ENCODE measurements around the gene RNU1-2. TPM values are rescaled to one million over a fixed set of nuclear protein-coding genes. Genes with fewer than 3 reads are reported as not detected.
"Not testable (repeated sequence)": the region's sequence is repeated elsewhere in the genome, so short reads cannot be mapped to it uniquely, and the experiment has no call there.

RNU1-2 gene
- total and polyA plus RNA-seq, 8 donors = under 0.01 to 9,966 (median under 0.01) TPM; not detected in 3

DNA sequence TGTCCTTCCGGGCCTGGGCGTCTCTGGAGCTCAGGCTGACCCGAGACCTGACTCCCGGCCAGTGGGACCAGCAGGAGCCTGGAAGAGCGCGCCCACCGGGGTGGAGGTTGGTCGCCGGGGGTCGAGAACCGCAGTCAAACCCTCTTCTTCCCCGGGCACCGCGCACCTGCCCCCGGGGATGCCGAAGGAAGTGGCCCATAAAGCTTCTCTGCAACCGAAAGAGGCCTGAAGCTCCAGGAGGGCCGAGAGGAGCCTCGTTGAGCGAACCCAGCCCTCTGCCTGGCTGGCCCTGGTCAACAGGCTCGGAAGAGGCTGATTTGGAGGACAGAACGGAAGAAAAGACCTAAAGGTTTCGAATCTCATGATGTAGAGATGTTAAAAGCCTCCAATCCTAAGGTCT is 24.6 kb upstream of the RNU1-2 start:
- intact Hi-C loops (cut with DNase I; ENCODE audit: low total_unique reads); H3K27ac ChIP-seq; H3K36me3 ChIP-seq; H3K9me3 ChIP-seq; H3K4me3 ChIP-seq; DNase-seq: not testable (repeated sequence)
- peaks cover 7 to 14% (median 11%) of the 10 kb centered on the region in 4 donors for H3K4me1 ChIP-seq
- WGBS, 5 donors = 82 to 95% (median 83%) methylated on average over 20 to 23 of the region's 23 CpGs
- H3K27me3 ChIP-seq = peaks cover 0 to 48% (median 16%) of the 10 kb centered on the region in 3 donors

GRCh38 chr1:16872152-16873075 is 23.4 kb upstream of the RNU1-2 start:
- intact Hi-C loops (cut with DNase I; ENCODE audit: low total_unique reads); H3K9me3 ChIP-seq; H3K36me3 ChIP-seq: not testable (repeated sequence)
- 30 to 47% (median 46%) methylated on average over 46 to 58 of the region's 66 CpGs for WGBS, 5 donors
- H3K27me3 ChIP-seq = peaks cover 0 to 56% (median 25%) of the 10 kb centered on the region in 3 donors
- peak overlapping the region in 1 of 5 donors; percentile 34 for H3K27ac ChIP-seq
- H3K4me3 ChIP-seq = peak overlapping the region; percentile 24 to 46 (median 30)
- DNase-seq = peak in 1 of 2 donors; percentile 85
- peaks cover 7 to 14% (median 11%) of the 10 kb centered on the region in 4 donors for H3K4me1 ChIP-seq

- 13 to 29% (median 16%) methylated on average over 35 to 45 of the region's 52 CpGs for WGBS, 5 donors
- intact Hi-C loops (cut with DNase I; ENCODE audit: low total_unique reads); H3K9me3 ChIP-seq; H3K36me3 ChIP-seq: not testable (repeated sequence)
- peaks cover 7 to 14% (median 11%) of the 10 kb centered on the region in 4 donors for H3K4me1 ChIP-seq
- peak overlapping the region; percentile 24 to 46 (median 30) for H3K4me3 ChIP-seq
- peak; percentile 81 to 85 for DNase-seq
- H3K27me3 ChIP-seq = peaks cover 0 to 56% (median 25%) of the 10 kb centered on the region in 3 donors
- H3K27ac ChIP-seq = peak overlapping the region in 1 of 5 donors; percentile 34
Measured at GRCh38 chr1:16873076-16873879, 22.5 kb upstream of the RNU1-2 start.

DNA sequence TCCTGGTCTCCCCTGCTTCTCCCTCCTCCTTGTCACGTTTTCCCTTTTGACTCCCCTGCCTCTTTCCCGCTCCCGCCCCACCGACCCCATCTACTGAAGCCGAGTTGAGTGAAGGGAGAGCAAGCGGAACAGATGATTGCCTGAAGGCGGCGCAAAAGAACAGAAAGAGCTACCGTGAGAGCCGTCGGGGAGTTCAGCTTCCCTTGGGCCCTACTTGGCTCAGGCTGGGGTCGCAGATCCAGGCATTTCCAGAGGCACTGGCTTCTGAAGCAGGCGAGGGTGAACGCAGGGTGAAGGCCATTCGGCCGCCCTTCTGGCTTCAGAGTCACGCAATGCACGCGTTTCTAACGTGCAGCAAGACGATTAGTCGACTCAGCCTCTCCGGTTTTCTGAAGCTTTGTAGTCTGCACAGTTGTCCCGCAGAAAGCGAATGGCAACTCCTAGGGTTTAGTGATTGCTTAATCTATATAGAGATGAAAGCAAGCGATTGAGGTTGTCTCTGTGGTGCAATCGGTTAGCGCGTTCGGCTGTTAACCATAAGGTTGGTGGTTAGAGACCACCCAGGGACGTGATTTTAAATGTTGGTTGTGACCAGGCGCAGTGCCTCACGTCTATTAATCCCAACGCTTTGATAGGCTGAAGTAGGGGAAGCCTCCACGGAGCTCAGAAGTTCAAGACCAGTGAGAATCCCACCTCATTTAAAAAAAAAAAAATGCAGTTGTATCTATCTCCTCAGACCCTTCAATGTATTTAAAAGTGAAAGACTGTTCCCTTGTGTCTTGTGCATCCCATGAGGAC is 20.6 kb upstream of the RNU1-2 start:
- intact Hi-C loops (cut with DNase I; ENCODE audit: low total_unique reads); H3K4me3 ChIP-seq; H3K27ac ChIP-seq; H3K36me3 ChIP-seq; DNase-seq; H3K9me3 ChIP-seq: not testable (repeated sequence)
- Histone ChIP-seq H3K27me3 (peaks cover 0 to 50% (median 25%) of the 10 kb centered on the region in 3 donors), H3K4me1 (peaks cover 7 to 14% (median 11%) of the 10 kb centered on the region in 4 donors)
- WGBS, 5 donors = 45 to 69% (median 59%) methylated on average over 28 to 35 of the region's 35 CpGs

GRCh38 chr1:16881742-16882141 is 14.0 kb upstream of the RNU1-2 start:
- H3K27me3 ChIP-seq; H3K36me3 ChIP-seq; H3K27ac ChIP-seq; H3K4me3 ChIP-seq; intact Hi-C loops (cut with DNase I; ENCODE audit: low total_unique reads); H3K4me1 ChIP-seq; H3K9me3 ChIP-seq: not testable (repeated sequence)
- 56 to 90% (median 73%) methylated on average over 1 of the region's 1 CpG for WGBS, 5 donors
- DNase-seq = peak in 1 of 2 donors; percentile 56

DNA sequence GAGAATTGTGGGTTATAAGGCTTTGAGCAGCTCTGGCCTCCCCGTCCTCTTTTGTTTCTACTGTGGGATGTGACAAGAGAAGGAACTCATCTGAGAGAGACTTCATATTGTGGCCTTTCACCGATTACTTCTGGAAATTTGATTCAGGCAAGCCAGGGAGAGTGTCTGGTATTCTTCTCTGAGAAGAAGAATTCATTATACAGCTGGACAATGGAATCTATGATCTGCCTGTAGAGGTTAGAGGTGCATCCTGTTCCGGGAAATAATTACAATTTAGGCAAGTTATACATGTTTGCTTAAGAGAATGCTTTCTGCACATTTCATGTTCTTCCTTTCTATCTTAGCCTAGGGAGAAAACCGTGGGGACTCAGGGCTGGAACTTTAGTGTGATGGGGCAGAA is 12.8 kb upstream of the RNU1-2 start:
- H3K9me3 ChIP-seq = no peaks in the 10 kb centered on the region

DNA sequence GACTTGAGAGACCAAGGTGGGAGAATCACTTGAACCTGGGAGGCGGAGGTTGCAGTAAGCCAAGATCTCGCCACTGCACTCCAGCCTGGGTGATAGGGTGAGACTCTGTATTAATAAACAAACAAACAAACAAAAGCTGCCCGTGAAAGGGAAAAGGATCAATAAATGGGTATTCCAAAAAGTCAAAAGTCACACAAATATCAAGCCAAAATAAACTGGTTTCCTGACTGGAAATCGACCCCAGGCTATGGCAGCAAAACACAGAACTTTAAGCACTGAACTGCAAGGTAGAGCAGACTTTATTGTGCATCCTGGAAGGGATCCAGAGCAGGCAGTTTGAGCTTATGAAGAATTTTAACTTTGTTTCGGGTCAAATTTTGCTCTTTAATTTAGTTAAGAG is 11.3 kb upstream of the RNU1-2 start:
- peaks cover 0 to 12% (median 0%) of the 10 kb centered on the region in 3 donors for H3K27me3 ChIP-seq
- WGBS, 5 donors = 70 to 79% (median 78%) methylated on average over 5 of the region's 5 CpGs

More for the DNA sequence above, 12.8 kb upstream of the RNU1-2 start:
- intact Hi-C loops (cut with DNase I; ENCODE audit: low total_unique reads) = no loop called here
- Histone ChIP-seq H3K4me3 (no peak overlapping the region), H3K27me3 (peaks cover 0 to 5% (median 0%) of the 10 kb centered on the region in 3 donors), H3K27ac (no peak overlapping the region), H3K36me3 (no peaks in the 10 kb centered on the region), H3K4me1 (peaks cover 0 to 2% (median 1%) of the 10 kb centered on the region in 4 donors)
- TF ChIP-seq POLR2AphosphoS5 (IDR thresholded peaks at IDR 0.05) = no peak
- TF ChIP-seq EP300 (IDR thresholded peaks at IDR 0.05) = no peak
- TF ChIP-seq POLR2A (IDR thresholded peaks at IDR 0.05) = no peak
- no peak for TF ChIP-seq CTCF (IDR thresholded peaks at IDR 0.05)
- WGBS, 5 donors = 58 to 70% (median 63%) methylated on average over 4 of the region's 4 CpGs
- peak in 1 of 2 donors; percentile 52 for DNase-seq

More for the DNA sequence above, 11.3 kb upstream of the RNU1-2 start:
- intact Hi-C loops (cut with DNase I; ENCODE audit: low total_unique reads); H3K9me3 ChIP-seq; H3K36me3 ChIP-seq; H3K4me3 ChIP-seq; DNase-seq; H3K27ac ChIP-seq: not testable (repeated sequence)
- peaks cover 4 to 15% (median 10%) of the 10 kb centered on the region in 4 donors for H3K4me1 ChIP-seq
